T47D (cell line): ENCODE results near the gene NOS2.
A peak's percentile ranks its signal among the peaks of the same experiment; 100 is the strongest.
"Not testable (repeated sequence)": the region's sequence is repeated elsewhere in the genome, so short reads cannot be mapped to it uniquely, and the experiment has no call there.

Experiments used
- DNase-seq, 2 experiments: peaks; one replicate each; pipeline versions ENCODE4 v3.0.0 to v3.0.0-alpha.2; 2011 to 2012; ENCODE audit warnings: low read depth in 1 of 2, low spot score in 1 of 2
- JUND ChIP-seq: IDR thresholded peaks from 2 replicates; pipeline ENCODE4 v1.6.1; 2012; ENCODE audit warnings: low read depth
- in situ Hi-C: cut with HindIII; loops from 2 replicates; pipeline ENCODE4 v1.10.0; 2016; ENCODE audit warnings: low sequenced_read_pairs, low pct_unique_long_range_greater_than_20kb

Gene NOS2

GRCh38 chr17:27800522-27800921, at the start of gene NOS2:
TSS of gene NOS2 (minus strand) at chr17:27800529. CDS start at chr17:27798809, 1,720 bp downstream.
- no peak for DNase-seq
- TF ChIP-seq JUND, result no peak
- in situ Hi-C loops, result no loop called here

- DNase-seq, result no peak
- in situ Hi-C loops, result no loop called here
Measured at GRCh38 chr17:27849474-27850185, 49.3 kb upstream of the NOS2 start.

GRCh38 chr17:27848931-27849330, 48.6 kb upstream of the NOS2 start:
- no peak for TF ChIP-seq JUND
- no peak for DNase-seq
- in situ Hi-C loops, result no loop called here

More at GRCh38 chr17:27849474-27850185, 49.3 kb upstream of the NOS2 start:
- TF ChIP-seq JUND, result no peak

GRCh38 chr17:27846808-27847307, 46.5 kb upstream of the NOS2 start:
- in situ Hi-C loops, DNase-seq: not testable (repeated sequence)

- TF ChIP-seq JUND, result no peak
- in situ Hi-C loops, result no loop called here
- no peak for DNase-seq
Measured at GRCh38 chr17:27846042-27846655, 45.8 kb upstream of the NOS2 start.

- no peak for DNase-seq
- TF ChIP-seq JUND, result no peak
- in situ Hi-C loops, result no loop called here
Measured at GRCh38 chr17:27845264-27846041, 45.1 kb upstream of the NOS2 start.

GRCh38 chr17:27840688-27841087, 40.4 kb upstream of the NOS2 start:
- peak in 1 of 2 experiments; percentile 53 for DNase-seq
- TF ChIP-seq JUND, result no peak
- in situ Hi-C loops, result no loop called here

- DNase-seq, in situ Hi-C loops: not testable (repeated sequence)
Measured at GRCh38 chr17:27840406-27840678, 40.0 kb upstream of the NOS2 start.

- in situ Hi-C loops, DNase-seq: not testable (repeated sequence)
Measured at GRCh38 chr17:27839571-27840405, 39.5 kb upstream of the NOS2 start.

GRCh38 chr17:27838607-27839006, 38.3 kb upstream of the NOS2 start:
- in situ Hi-C loops, result not testable (repeated sequence)
- peak in 1 of 2 experiments; percentile 60 for DNase-seq

- in situ Hi-C loops, DNase-seq: not testable (repeated sequence)
Measured at GRCh38 chr17:27837769-27838168, 37.4 kb upstream of the NOS2 start.

GRCh38 chr17:27836651-27837050, 36.3 kb upstream of the NOS2 start:
- in situ Hi-C loops, result no loop called here
- no peak for DNase-seq
- no peak for TF ChIP-seq JUND
